ES-I3 (cell line): ENCODE data around the gene KIAA0319L.

Experiments
- H3K36me3 ChIP-seq: 2 replicates; pipeline ENCODE4 v1.6.1; 2013; ENCODE audit warnings: mild to moderate bottlenecking, low read length, control low read depth, moderate library complexity; ENCODE audit not compliant: insufficient read depth
- H3K4me1 ChIP-seq: 2 replicates; pipeline ENCODE4 v1.6.1; 2013; ENCODE audit warnings: mild to moderate bottlenecking, control low read depth, low read length; ENCODE audit not compliant: insufficient read depth
- H3K9ac ChIP-seq: 2 replicates; pipeline ENCODE4 v1.6.1; 2013; ENCODE audit warnings: low read depth, mild to moderate bottlenecking, low read length, moderate library complexity
- H3K9me3 ChIP-seq: 2 replicates; pipeline ENCODE4 v1.6.1; 2013; ENCODE audit warnings: mild to moderate bottlenecking, low read length, moderate library complexity; ENCODE audit not compliant: control insufficient read depth, insufficient read depth

Gene KIAA0319L

GRCh38 chr1:35433714-35434113 is 123.5 kb downstream of the KIAA0319L start:
- peaks cover 9% of the 10 kb centered on the region; the same call in 1 of the 2 replicates for H3K36me3 ChIP-seq
- no peak overlapping the region for H3K9ac ChIP-seq
- no peaks in the 10 kb centered on the region for H3K9me3 ChIP-seq
- H3K4me1 ChIP-seq = no peaks in the 10 kb centered on the region

- H3K4me1 ChIP-seq = no peaks in the 10 kb centered on the region
- peaks cover 9% of the 10 kb centered on the region; the same call in 1 of the 2 replicates for H3K36me3 ChIP-seq
- H3K9ac ChIP-seq = no peak overlapping the region
- H3K9me3 ChIP-seq = no peaks in the 10 kb centered on the region
Observed at GRCh38 chr1:35432231-35432630, 125.0 kb downstream of the KIAA0319L start.

- peaks cover 9% of the 10 kb centered on the region; the same call in 1 of the 2 replicates for H3K36me3 ChIP-seq
Observed at GRCh38 chr1:35431173-35431599, 126.0 kb downstream of the KIAA0319L start.

GRCh38 chr1:35430762-35431161 is 126.4 kb downstream of the KIAA0319L start:
- Histone ChIP-seq H3K36me3 (peaks cover 9% of the 10 kb centered on the region; the same call in 1 of the 2 replicates), H3K9me3 (no peaks in the 10 kb centered on the region), H3K4me1 (no peaks in the 10 kb centered on the region), H3K9ac (no peak overlapping the region)

More at GRCh38 chr1:35431173-35431599, 126.0 kb downstream of the KIAA0319L start:
- Histone ChIP-seq H3K4me1 (no peaks in the 10 kb centered on the region), H3K9ac (no peak overlapping the region), H3K9me3 (no peaks in the 10 kb centered on the region)

GRCh38 chr1:35428360-35428759 is 128.8 kb downstream of the KIAA0319L start:
- Histone ChIP-seq H3K9ac (no peak overlapping the region), H3K9me3 (no peaks in the 10 kb centered on the region), H3K4me1 (no peaks in the 10 kb centered on the region), H3K36me3 (no peaks in the 10 kb centered on the region; the same call in 1 of the 2 replicates)

- Histone ChIP-seq H3K9me3 (no peaks in the 10 kb centered on the region), H3K36me3 (peaks cover 1% of the 10 kb centered on the region; the same call in 1 of the 2 replicates), H3K4me1 (no peaks in the 10 kb centered on the region), H3K9ac (no peak overlapping the region)
Observed at GRCh38 chr1:35426097-35426586, 131.1 kb downstream of the KIAA0319L start.

GRCh38 chr1:35408925-35409324 is 148.3 kb downstream of the KIAA0319L start:
- 0 out of 2 replicates have a peak, but pooled peaks cover 11% of the 10 kb centered on the region for H3K4me1 ChIP-seq
- no peaks in the 10 kb centered on the region for H3K9me3 ChIP-seq
- H3K36me3 ChIP-seq = peaks cover 25% of the 10 kb centered on the region
- no peak overlapping the region for H3K9ac ChIP-seq

- no peaks in the 10 kb centered on the region for H3K9me3 ChIP-seq
- H3K36me3 ChIP-seq = peaks cover 25% of the 10 kb centered on the region
- H3K9ac ChIP-seq = no peak overlapping the region
- H3K4me1 ChIP-seq = 0 out of 2 replicates have a peak, but pooled peaks cover 11% of the 10 kb centered on the region
Observed at GRCh38 chr1:35407743-35408142, 149.5 kb downstream of the KIAA0319L start.

- Histone ChIP-seq H3K4me1 (0 out of 2 replicates have a peak, but pooled peaks cover 11% of the 10 kb centered on the region), H3K9me3 (no peaks in the 10 kb centered on the region), H3K36me3 (peaks cover 25% of the 10 kb centered on the region), H3K9ac (no peak overlapping the region)
Observed at GRCh38 chr1:35406103-35406502, 151.1 kb downstream of the KIAA0319L start.

GRCh38 chr1:35401049-35401448 is 156.2 kb downstream of the KIAA0319L start:
- 0 out of 2 replicates have a peak, but pooled peaks cover 9% of the 10 kb centered on the region for H3K4me1 ChIP-seq
- no peak overlapping the region for H3K9ac ChIP-seq
- H3K36me3 ChIP-seq = peaks cover 19% of the 10 kb centered on the region

GRCh38 chr1:35398739-35399138 is 158.5 kb downstream of the KIAA0319L start:
- H3K9ac ChIP-seq = no peak overlapping the region
- H3K9me3 ChIP-seq = no peaks in the 10 kb centered on the region
- peaks cover 8% of the 10 kb centered on the region; the same call in 1 of the 2 replicates for H3K4me1 ChIP-seq
- H3K36me3 ChIP-seq = peaks cover 25% of the 10 kb centered on the region

More at GRCh38 chr1:35401049-35401448, 156.2 kb downstream of the KIAA0319L start:
- H3K9me3 ChIP-seq = no peaks in the 10 kb centered on the region

GRCh38 chr1:35394386-35394785 is 162.8 kb downstream of the KIAA0319L start:
- H3K4me1 ChIP-seq = peaks cover 15% of the 10 kb centered on the region; the same call in 1 of the 2 replicates
- H3K36me3 ChIP-seq = peaks cover 16% of the 10 kb centered on the region
- no peak overlapping the region for H3K9ac ChIP-seq
- H3K9me3 ChIP-seq = no peaks in the 10 kb centered on the region

GRCh38 chr1:35390600-35391494 is 166.4 kb downstream of the KIAA0319L start:
- 0 out of 2 replicates have a peak overlapping the region, but pooled peaks have one; percentile 2 for H3K9ac ChIP-seq
- H3K9me3 ChIP-seq = no peaks in the 10 kb centered on the region
- peaks cover 15% of the 10 kb centered on the region; the same call in 1 of the 2 replicates for H3K4me1 ChIP-seq
- H3K36me3 ChIP-seq = peaks cover 21% of the 10 kb centered on the region

- Histone ChIP-seq H3K4me1 (0 out of 2 replicates have a peak, but pooled peaks cover 2% of the 10 kb centered on the region), H3K36me3 (peaks cover 15% of the 10 kb centered on the region)
Observed at GRCh38 chr1:35386959-35387358, 170.2 kb downstream of the KIAA0319L start.

More at GRCh38 chr1:35386959-35387358, 170.2 kb downstream of the KIAA0319L start:
- no peak overlapping the region for H3K9ac ChIP-seq
- no peaks in the 10 kb centered on the region for H3K9me3 ChIP-seq
